GM19455 (cell line): ENCODE data around the gene HIF1A.
"Not testable (repeated sequence)": the region's sequence is repeated elsewhere in the genome, so short reads cannot be mapped to it uniquely, and the experiment has no call there.

Experiments used
- ATAC-seq: cut with Tn5 transposase; IDR thresholded peaks from one replicate; pipeline ENCODE4 v1.9.1; 2021; ENCODE audit not compliant: unreplicated experiment

HIF1A gene

DNA sequence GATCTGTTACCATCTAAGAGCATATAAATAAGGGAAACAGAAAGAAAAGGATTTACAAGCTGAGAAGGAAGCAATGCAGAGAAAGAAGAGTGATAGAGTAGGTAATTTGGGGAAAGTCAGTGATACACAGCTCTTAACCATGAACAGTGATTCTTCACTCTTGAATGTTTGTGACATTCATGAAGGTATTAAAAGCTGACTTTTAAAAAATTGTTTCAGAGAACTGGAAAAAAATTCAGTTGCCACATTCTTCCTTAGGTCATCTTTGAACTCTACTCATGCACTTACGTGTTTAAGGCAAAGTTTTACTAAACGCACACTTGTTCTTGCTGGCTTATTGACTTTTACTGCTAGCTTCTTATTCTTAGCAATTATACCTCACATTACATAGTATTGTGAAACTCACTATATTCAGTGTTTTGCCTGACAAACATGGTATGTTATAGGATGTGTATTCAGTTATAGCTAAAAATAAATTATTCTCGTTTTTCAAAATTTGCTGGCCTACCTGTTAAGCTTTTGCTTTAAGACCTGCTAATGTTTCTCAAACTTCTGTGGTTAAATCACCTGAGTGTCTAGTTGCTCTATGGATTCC, 10.9 kb downstream of the HIF1A start:
- ATAC-seq: no peak

DNA sequence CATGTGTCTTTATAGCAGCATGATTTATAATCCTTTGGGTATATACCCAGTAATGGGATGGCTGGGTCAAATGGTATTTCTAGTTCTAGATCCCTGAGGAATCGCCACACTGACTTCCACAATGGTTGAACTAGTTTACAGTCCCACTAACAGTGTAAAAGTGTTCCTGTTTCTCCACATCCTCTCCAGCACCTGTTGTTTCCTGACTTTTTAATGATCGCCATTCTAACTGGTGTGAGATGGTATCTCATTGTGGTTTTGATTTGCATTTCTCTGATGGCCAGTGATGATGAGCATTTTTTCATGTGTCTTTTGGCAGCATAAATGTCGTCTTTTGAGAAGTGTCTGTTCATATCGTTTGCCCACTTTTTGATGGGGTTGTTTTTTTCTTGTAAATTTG, 12.5 kb downstream of the HIF1A start:
- not testable (repeated sequence) for ATAC-seq

DNA sequence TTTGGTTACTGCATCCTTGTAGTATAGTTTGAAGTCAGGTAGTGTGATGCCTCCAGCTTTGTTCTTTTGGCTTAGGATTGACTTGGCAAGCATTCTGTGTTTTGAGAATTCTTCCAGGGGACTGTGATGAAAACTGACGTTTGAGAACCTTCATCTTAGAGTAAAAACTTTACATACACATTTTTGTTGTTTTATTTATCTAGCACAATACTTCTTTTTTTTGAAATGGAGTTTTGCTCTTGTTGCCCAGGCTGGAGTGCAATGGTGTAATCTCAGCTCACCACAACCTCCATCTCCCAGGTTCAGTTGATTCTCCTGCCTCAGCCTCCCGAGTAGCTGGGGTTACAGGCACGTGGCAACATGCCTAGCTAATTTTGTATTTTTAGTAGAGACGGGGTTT, 13.4 kb downstream of the HIF1A start:
- not testable (repeated sequence) for ATAC-seq

DNA sequence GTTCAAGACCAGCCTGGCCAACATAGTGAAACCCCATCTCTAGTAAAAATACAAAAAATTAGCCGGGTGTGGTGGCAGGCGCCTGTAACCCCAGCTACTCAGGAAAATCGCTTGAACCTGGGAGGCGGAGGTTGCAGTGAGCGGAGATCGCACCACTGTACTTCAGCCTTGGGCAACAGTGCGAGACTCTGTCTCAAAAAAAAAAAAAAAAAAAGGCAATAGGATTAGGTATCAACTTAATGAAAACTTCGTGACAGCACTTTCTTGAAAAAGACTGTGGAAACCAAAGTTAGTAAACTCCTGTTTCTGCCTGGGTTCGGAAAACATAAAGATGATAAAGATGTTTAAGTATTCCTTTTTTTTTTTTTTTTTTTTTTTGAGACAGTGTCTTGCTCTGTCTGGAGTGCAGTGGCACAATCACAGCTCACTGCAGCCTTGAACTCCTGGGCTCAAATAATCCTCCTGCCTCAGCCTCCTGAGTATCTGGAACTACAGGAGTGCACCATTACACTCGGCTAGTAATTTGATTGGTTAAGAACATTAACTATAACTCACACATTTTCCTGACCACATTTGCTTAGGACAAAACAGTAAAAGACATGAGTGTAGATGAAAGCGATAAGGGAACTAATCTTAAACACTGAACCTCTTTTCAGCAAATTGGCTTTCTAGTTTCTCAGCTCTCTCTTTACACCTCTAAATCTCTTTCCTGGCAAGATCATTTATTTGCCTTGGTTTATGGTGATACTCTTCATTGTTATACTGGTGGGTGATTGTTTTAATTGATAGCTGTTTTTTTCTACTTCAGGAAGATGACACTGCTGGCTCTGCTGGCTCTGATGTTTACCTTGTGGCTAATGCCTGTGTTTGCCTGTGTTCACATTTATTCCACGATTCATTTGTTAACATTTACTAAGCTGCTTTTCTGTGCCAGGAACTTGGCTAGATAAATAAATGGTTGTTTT, 15.8 kb downstream of the HIF1A start:
- no peak for ATAC-seq

DNA sequence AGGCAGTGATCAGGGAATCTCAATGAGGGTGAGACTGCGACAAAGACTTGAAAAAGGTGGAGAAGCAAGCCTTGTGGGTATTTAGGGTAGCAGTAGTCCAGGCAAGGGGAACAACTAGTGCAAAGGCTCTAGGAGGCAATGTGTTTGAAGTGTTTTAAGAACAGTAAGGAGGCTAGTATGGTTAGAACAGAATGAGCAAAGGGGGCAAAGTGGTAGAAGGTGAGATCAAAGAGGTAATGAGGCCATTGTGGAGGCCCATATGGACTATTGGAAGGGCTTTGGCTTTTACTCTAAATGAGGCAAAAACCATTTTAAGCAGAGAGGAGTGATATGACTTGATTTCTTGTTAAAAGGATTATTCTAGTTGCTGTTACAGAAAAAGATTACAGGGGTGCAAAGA, 16.8 kb downstream of the HIF1A start:
- ATAC-seq: no peak

DNA sequence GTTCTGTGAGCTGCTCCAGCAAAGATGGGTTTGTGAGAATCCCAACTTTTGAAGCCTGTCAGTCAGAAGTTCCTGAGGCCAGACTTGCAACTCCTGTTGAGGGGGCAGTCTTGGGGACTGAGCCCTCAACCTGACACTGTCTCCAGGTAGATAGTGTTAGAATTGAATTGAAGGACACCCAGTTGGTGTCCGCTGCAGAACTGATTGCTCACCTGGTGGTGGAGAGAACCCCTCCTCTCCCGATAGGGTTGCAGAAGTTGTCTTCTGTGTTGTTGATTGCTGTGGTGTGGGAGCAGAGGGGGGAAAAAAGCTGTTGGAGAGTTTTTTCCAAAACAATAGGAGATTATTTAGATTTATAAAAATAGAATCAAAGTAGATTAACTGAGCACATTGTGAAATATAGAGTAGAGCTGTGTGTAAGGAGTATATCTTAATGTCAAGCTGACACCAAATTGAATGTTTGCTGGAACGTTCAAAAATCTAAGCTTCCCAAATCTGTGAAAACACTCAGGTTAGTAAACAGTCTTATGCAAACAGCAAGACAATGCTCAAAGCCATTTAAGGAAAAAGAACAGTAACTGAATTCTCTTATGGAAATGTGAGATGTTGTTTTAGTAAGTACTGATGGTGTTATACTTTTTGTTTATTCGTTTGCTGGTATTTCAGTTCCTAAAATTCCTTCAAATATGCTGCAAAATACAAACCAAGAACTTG, 18.6 kb downstream of the HIF1A start:
- ATAC-seq: no peak

DNA sequence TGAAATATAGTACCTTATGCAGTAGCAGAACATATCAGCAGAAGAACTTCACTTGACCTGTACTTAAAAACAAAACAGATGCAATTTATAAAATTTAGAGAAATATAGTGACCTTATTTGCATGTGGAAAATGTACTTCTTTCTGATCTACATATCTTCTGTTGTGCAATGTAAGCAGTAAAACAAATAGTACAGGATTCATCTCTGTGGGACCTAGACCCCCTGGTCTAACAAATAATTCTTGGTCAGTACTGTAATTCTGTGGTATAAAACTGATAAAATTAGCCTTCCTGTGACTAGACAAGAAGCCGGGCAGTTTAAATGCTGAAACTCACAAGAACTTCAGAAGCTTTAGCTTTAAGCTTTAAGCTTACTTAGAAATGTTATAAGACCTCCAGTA, 21.6 kb downstream of the HIF1A start:
- ATAC-seq: no peak

DNA sequence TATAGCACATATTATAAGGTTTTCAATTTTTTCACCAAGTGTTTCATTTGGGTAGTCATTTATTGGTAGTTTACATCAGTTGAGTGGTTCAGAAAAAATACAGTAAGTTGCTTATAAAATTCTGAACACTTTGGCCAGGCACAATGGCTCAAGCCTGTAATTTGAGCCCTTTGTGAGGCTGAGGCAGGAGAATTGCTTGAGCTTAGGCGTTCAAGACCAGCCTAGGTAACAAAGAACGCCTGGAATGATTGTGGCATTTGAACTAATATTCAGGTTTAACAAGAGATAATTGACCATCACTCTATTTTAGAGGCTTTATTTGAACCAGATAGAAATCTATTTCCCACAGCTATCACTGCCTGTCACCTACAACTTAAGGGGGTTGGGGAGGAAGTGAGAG, 22.7 kb downstream of the HIF1A start:
- no peak for ATAC-seq

DNA sequence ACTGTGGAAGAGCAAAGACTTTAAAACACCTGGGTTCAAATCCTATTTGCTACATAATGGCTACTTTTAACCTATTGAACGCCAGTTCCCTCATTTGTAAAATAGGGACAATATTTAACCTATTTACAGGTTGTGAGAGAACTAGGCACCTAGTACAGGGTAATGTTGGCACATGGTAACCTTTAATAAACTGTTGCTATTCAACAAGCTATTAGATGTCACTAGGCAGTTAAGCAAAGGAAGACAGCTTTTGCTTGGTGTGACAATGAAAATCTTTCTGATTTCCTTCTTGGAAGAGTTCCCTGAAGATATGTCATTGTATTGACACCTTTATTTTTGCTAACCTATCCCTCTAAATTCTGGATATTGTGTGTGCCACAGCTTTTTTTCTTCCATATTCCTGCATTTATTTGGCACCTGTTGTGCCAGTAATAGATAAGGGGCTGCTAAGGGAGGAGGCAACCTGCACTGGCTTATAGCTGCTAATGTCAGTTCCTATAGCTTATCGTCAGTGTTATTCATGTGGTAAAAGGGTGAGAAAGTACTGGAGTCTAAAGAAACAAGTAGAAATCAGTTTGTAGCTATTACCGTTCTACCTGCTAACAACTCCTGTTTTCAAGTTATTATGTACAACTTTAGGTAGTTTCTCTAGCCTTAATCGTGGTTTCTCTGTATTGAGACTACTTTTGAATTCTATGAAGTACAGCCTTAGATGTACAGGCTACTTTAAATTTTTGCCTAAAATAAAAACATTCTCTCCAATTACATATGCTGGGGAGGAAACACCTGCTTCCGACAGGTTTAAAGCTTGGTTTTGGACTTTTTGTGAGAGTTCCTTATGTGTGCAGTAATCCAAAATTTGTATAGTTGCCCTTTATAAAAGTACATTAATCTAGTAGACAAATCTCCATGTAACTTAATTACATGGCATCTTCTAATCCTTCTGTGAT, 24.3 kb downstream of the HIF1A start:
- peak; percentile 40 for ATAC-seq

DNA sequence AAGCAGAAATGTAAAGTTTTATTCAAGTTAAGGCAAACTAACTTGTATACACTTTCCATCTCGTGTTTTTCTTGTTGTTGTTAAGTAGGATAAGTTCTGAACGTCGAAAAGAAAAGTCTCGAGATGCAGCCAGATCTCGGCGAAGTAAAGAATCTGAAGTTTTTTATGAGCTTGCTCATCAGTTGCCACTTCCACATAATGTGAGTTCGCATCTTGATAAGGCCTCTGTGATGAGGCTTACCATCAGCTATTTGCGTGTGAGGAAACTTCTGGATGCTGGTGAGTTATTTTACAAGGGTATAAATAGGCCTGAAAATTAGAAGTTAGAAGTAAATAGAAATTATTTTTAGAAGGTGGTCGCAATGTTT, 25.0 kb downstream of the HIF1A start:
- ATAC-seq: no peak

DNA sequence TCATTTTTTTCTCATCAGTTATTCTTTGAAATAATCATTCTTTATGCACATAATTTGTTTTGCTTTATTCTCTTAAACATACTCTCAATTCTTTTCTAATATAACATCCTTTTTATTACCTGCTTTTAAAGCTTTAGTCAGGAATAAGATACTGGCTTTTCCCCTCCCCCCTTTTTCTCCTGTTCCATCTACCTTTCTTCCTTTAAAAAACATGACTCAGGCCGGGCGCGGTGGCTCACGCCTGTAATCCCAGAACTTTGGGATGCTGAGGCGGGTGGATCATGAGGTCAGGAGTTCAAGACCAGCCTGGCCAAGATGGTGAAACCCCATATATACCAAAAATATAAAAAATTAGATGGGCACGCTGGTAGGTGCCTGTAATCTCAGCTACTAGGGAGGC, 25.4 kb downstream of the HIF1A start:
- no peak for ATAC-seq

DNA sequence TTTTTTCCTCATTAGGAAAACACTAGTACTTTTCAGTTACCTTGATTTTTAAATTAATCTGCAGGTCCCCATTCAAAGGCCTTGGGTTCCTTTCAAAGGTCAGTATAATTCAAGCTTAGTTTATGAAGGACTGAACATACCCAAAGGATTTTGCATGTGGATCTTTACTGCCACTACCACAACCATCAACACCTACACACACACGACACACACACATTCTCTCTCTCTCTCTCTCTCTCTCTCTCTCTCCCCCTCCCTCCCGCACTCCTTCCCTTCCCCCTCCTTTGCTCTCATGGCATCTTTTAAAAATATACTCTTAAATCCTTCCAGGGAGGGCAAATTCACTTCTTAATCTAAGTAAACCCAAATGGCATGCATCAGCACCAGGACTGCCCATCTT, 28.8 kb downstream of the HIF1A start:
- no peak for ATAC-seq

DNA sequence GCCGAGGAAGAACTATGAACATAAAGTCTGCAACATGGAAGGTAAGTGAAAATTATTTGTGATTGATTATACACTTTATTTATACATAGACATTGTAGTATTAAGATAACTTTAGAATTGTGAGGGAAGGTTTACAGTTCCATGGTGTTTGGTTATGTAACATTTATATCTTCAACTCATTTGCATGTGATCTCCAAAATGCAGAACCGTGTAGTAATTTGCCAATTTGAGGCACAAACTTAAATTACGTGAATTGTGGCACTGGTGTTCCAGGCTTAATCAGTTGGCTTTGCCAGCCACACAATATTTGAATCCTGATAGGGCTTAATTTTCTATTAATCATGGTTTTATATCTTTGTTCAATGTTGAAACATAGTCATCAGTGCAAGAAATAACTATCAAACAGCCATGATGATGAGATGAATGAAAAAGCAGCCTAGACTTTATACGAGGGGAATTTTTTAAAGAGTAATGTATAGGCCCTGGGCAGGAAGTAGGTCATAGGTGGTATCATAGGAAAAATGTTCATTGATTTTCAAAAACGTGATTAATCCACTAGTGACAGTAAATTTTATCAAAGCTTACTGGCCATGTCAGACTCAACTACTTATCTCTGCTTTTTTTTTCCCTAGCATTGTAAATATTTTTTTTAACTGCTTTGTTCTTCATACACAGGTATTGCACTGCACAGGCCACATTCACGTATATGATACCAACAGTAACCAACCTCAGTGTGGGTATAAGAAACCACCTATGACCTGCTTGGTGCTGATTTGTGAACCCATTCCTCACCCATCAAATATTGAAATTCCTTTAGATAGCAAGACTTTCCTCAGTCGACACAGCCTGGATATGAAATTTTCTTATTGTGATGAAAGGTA, 31.7 kb downstream of the HIF1A start:
- no peak for ATAC-seq

DNA sequence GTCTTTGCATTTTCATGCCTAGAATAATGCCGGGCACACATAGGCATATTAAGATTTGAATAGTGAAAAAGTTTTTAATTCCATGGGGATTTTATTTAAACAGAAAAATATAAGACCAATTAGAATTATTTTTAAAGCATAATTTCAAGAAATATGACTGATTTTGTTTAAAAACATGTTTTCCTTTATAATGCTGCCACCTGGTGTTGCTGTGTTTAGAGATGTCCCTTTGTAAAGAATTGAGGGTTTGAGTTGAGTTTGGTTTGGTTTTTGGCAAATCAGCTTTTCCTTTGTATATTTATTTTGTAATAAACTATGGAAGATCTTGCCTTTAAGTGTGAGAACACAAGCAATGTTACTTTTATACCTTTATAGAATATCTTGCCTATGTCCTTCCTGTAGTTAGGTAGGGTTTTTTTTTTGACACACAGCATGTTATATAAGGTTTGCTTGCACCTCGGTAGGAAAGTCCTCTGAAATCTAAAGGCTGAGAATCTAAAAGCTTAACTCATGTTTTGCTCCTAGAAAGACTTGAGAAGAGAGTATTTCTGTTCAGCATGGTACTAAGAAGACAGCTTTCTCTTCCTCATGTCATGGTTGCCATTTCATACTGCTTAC, 35.6 kb downstream of the HIF1A start:
- no peak for ATAC-seq

DNA sequence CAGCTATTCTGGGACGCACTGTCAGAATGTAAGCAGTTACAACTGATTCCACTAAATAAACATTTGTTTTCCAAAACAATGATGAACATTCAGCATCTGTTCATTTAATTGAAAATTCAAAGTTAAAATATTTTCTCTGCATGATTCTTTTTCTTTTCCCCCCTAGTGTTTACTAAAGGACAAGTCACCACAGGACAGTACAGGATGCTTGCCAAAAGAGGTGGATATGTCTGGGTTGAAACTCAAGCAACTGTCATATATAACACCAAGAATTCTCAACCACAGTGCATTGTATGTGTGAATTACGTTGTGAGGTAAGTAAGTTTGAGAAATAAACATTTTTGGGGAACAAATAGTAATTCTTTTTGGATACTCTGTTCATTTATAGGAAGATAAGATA, 38.7 kb downstream of the HIF1A start:
- no peak for ATAC-seq

DNA sequence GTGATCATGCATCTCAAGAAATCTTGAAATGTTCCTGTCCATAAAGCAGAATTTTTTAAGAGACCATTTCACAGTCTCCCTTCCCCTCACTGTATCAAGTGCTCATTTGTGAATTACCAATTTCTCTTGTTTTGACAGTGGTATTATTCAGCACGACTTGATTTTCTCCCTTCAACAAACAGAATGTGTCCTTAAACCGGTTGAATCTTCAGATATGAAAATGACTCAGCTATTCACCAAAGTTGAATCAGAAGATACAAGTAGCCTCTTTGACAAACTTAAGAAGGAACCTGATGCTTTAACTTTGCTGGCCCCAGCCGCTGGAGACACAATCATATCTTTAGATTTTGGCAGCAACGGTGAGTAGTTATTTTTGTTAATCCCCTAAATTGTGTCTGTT, 41.4 kb downstream of the HIF1A start:
- ATAC-seq: no peak

DNA sequence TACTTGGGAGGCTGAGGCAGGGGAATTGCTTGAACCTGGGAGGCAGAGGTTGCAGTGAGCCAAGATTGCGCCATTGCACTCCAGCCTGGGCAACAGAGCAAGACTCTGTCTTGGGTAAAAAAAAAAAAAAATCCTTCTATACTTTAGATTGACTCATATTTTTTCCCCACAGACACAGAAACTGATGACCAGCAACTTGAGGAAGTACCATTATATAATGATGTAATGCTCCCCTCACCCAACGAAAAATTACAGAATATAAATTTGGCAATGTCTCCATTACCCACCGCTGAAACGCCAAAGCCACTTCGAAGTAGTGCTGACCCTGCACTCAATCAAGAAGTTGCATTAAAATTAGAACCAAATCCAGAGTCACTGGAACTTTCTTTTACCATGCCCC, 42.6 kb downstream of the HIF1A start:
- ATAC-seq: no peak

DNA sequence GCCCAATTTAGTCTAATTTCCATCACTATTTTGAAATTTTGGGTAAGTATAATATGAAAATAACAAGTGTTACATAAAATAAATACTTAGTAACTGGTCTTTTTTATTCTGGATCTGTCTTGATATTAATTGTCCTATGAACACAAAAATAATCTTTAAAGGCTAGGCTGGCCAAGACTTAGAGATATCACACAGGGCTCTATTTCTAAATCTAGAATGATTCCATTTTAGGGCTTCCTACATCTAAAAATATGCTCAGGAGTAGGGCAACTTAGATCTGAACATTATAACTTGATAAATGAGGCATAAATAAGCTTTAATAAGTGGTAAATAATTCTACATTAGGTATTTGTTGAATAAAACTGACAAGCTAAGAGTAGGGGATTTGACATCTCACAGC, 43.8 kb downstream of the HIF1A start:
- ATAC-seq: no peak

DNA sequence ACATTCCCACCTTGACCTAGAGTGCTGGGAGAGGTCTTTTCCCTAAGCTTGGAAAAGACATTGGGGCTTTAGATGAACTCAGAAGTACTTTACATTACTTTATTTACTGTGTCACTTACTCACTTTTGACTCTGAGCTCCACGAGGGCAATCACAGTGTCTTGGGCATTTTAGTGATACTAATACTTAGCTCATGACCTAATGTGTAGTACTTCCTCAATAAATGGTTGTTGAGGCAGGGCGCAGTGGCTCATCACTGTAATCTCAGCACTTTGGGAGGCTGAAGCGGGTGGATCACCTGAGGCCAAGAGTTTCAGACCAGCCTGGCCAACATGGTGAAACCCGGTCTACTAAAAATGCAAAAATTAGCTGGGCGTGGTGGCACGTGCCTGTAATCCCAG, 47.1 kb downstream of the HIF1A start:
- no peak for ATAC-seq
